Liver (tissue), 3 donors: ENCODE measurements around the gene ANKRD53.

Experiments used
- EGR1 ChIP-seq, 2 donors: IDR thresholded peaks; 2 replicates each; pipeline ENCODE4 v1.6.1; 2016 to 2018; ENCODE audit warnings: antibody characterized with exemption in 2 of 2, low read depth in 2 of 2
- FOXA1 ChIP-seq: IDR thresholded peaks from 2 replicates; pipeline ENCODE4 v1.6.1; 2016; ENCODE audit warnings: antibody characterized with exemption
- GABPA ChIP-seq, 2 donors: IDR thresholded peaks in 1 of 2; conservative IDR thresholded peaks in 1 of 2; 2 replicates each; pipeline ENCODE4 v1.6.1; 2016; ENCODE audit warnings: antibody characterized with exemption in 2 of 2, mild to moderate bottlenecking in 1 of 2, moderate library complexity in 1 of 2
- JUND ChIP-seq, 2 donors: IDR thresholded peaks; 2 replicates each; pipeline ENCODE4 v1.6.1; 2016; ENCODE audit warnings: antibody characterized with exemption in 2 of 2
- MAX ChIP-seq: IDR thresholded peaks from 2 replicates; pipeline ENCODE4 v1.6.1; 2016; ENCODE audit warnings: antibody characterized with exemption
- RAD21 ChIP-seq, 2 donors: IDR thresholded peaks; 2 replicates each; pipeline ENCODE4 v1.6.1; 2016; ENCODE audit warnings: antibody characterized with exemption in 2 of 2, mild to moderate bottlenecking in 2 of 2
- RXRA ChIP-seq, 2 donors: IDR thresholded peaks; 2 replicates each; pipeline ENCODE4 v1.6.1; 2017 to 2018; ENCODE audit warnings: antibody characterized with exemption in 2 of 2, mild to moderate bottlenecking in 1 of 2
- TF ChIP-seq, protein P1 (sequence below): fragments of 150-350 bp; IDR thresholded peaks from 2 replicates; pipeline ENCODE4 v1.5.1; 2017; ENCODE audit warnings: improper control_type of control experiment, low read depth, low read length; ENCODE audit not compliant: missing input control
- TF ChIP-seq, protein P2 (sequence below): IDR thresholded peaks from 2 replicates; pipeline ENCODE4 v1.6.1; 2016; ENCODE audit warnings: antibody characterized with exemption
- donor health status: healthy.
- donor health status: healthy.

GRCh38 chr2:70958759-70959158 lies 19.7 kb upstream of the ANKRD53 start:
- TF ChIP-seq JUND (IDR thresholded peaks at IDR 0.05): no peak
- TF ChIP-seq, protein P1, sequence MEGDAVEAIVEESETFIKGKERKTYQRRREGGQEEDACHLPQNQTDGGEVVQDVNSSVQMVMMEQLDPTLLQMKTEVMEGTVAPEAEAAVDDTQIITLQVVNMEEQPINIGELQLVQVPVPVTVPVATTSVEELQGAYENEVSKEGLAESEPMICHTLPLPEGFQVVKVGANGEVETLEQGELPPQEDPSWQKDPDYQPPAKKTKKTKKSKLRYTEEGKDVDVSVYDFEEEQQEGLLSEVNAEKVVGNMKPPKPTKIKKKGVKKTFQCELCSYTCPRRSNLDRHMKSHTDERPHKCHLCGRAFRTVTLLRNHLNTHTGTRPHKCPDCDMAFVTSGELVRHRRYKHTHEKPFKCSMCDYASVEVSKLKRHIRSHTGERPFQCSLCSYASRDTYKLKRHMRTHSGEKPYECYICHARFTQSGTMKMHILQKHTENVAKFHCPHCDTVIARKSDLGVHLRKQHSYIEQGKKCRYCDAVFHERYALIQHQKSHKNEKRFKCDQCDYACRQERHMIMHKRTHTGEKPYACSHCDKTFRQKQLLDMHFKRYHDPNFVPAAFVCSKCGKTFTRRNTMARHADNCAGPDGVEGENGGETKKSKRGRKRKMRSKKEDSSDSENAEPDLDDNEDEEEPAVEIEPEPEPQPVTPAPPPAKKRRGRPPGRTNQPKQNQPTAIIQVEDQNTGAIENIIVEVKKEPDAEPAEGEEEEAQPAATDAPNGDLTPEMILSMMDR: no peak
- TF ChIP-seq RAD21 (IDR thresholded peaks at IDR 0.05): no peak
- TF ChIP-seq EGR1 (IDR thresholded peaks at IDR 0.05; ENCODE audit: low read depth in 2 of 2): no peak
- no peak for TF ChIP-seq MAX
- TF ChIP-seq, protein P2, sequence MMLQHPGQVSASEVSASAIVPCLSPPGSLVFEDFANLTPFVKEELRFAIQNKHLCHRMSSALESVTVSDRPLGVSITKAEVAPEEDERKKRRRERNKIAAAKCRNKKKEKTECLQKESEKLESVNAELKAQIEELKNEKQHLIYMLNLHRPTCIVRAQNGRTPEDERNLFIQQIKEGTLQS: no peak
- no peak for TF ChIP-seq GABPA (IDR thresholded peaks at IDR 0.05 in 1 of 2, conservative IDR thresholded peaks at IDR 0.05 in 1 of 2)
- TF ChIP-seq RXRA (IDR thresholded peaks at IDR 0.05): no peak
- TF ChIP-seq FOXA1: no peak
